Activated effector memory CD4-positive, alpha-beta T cell treated with Interleukin-2 at 50 U/mL for 16 hours (primary cell): ENCODE results near the gene GPC5.
"Not testable (repeated sequence)": the region's sequence is repeated elsewhere in the genome, so short reads cannot be mapped to it uniquely, and the experiment has no call there.

ENCODE experiments used
- DNase-seq: peaks from one replicate; pipeline ENCODE4 v3.0.0-alpha.2; 2020

Gene GPC5

GRCh38 chr13:91660076-91660415 lies 261.6 kb downstream of the GPC5 start:
- no peak for DNase-seq

GRCh38 chr13:91661692-91662490 lies 263.5 kb downstream of the GPC5 start:
- DNase-seq: no peak

GRCh38 chr13:91664039-91664438 lies 265.6 kb downstream of the GPC5 start:
- no peak for DNase-seq

GRCh38 chr13:91667486-91667885 lies 269.1 kb downstream of the GPC5 start:
- no peak for DNase-seq

GRCh38 chr13:91668866-91669495 lies 270.6 kb downstream of the GPC5 start:
- DNase-seq: no peak

GRCh38 chr13:91674347-91674746 lies 275.9 kb downstream of the GPC5 start:
- DNase-seq: not testable (repeated sequence)

GRCh38 chr13:91684746-91685145 lies 286.3 kb downstream of the GPC5 start:
- DNase-seq: no peak

- no peak for DNase-seq
Measured at GRCh38 chr13:91690944-91691343, 292.5 kb downstream of the GPC5 start.

GRCh38 chr13:91693466-91693865 lies 295.0 kb downstream of the GPC5 start:
- DNase-seq: no peak

- DNase-seq: no peak
Measured at GRCh38 chr13:91698308-91698707, 299.9 kb downstream of the GPC5 start.

- no peak for DNase-seq
Measured at GRCh38 chr13:91698767-91699166, 300.3 kb downstream of the GPC5 start.

GRCh38 chr13:91699863-91700262 lies 301.4 kb downstream of the GPC5 start:
- DNase-seq: no peak

- no peak for DNase-seq
Measured at GRCh38 chr13:91701975-91702374, 303.6 kb downstream of the GPC5 start.

GRCh38 chr13:91702411-91702810 lies 304.0 kb downstream of the GPC5 start:
- DNase-seq: no peak

GRCh38 chr13:91704398-91704797 lies 306.0 kb downstream of the GPC5 start:
- DNase-seq: no peak

- no peak for DNase-seq
Measured at GRCh38 chr13:91708558-91708957, 310.1 kb downstream of the GPC5 start.

- DNase-seq: no peak
Measured at GRCh38 chr13:91709180-91709579, 310.8 kb downstream of the GPC5 start.

GRCh38 chr13:91710733-91711132 lies 312.3 kb downstream of the GPC5 start:
- no peak for DNase-seq

- no peak for DNase-seq
Measured at GRCh38 chr13:91714855-91715254, 316.4 kb downstream of the GPC5 start.

- DNase-seq: no peak
Measured at GRCh38 chr13:91716436-91717065, 318.1 kb downstream of the GPC5 start.

- no peak for DNase-seq
Measured at GRCh38 chr13:91719033-91719432, 320.6 kb downstream of the GPC5 start.

- no peak for DNase-seq
Measured at GRCh38 chr13:91721413-91721812, 323.0 kb downstream of the GPC5 start.

- no peak for DNase-seq
Measured at GRCh38 chr13:91722267-91722884, 324.0 kb downstream of the GPC5 start.

- no peak for DNase-seq
Measured at GRCh38 chr13:91724591-91724990, 326.2 kb downstream of the GPC5 start.
